Colonic mucosa (tissue), 4 donors: ENCODE measurements around the gene TMEM164. TPM values are rescaled to one million over a fixed set of nuclear protein-coding genes. Genes with fewer than 3 reads are reported as not detected.

Source experiments
- DNase-seq: peaks from one replicate; pipeline ENCODE4 v3.0.0-alpha.2; 2020
- H3K27ac ChIP-seq: fragments of 200-600 bp; one replicate; pipeline ENCODE4 v1.8.0; 2021
- H3K27me3 ChIP-seq: fragments of 200-600 bp; one replicate; pipeline ENCODE4 v1.8.0; 2021
- H3K36me3 ChIP-seq: fragments of 200-600 bp; one replicate; pipeline ENCODE4 v1.8.0; 2021
- H3K4me1 ChIP-seq: fragments of 200-600 bp; one replicate; pipeline ENCODE4 v1.8.0; 2021; ENCODE audit warnings: mild to moderate bottlenecking
- H3K4me3 ChIP-seq: fragments of 200-600 bp; one replicate; pipeline ENCODE4 v1.8.0; 2021
- H3K9ac ChIP-seq, 2 donors: one replicate each; pipeline ENCODE4 v1.7.0; 2013; ENCODE audit warnings: control low read depth in 2 of 2, low read depth in 2 of 2, low read length in 2 of 2
- H3K9me3 ChIP-seq: fragments of 200-600 bp; one replicate; pipeline ENCODE4 v1.8.0; 2021
- CTCF ChIP-seq: fragments of 200-600 bp; IDR thresholded peaks from one replicate; pipeline ENCODE4 v1.8.0; 2022; ENCODE audit warnings: antibody characterized with exemption, mild to moderate bottlenecking
- intact Hi-C: fragments of 100-400 bp; cut with DNase I; formaldehyde crosslinking; loops from one replicate; pipeline ENCODE4 v1.14.1; 2022
- total RNA-seq, 2 donors: library from RNA; stranded (reverse); fragmentation: NEBNext Ultra II Directional in 1 of 2; extraction: Animal tissue kit (Norgen Biotek cat#: 25700) in 1 of 2; gene quantifications; one replicate each; pipeline ENCODE4 v1.2.1, GENCODE V29; 2021
- donor health status: healthy.
- donor health status: DM: no; HTN: no; CAD: no.
- donor health status: DM: no; HTN: no; CAD: no.

TMEM164 gene
- total RNA-seq, 2 donors from 2014 or later, result 57.3 to 73.1 TPM

DNA sequence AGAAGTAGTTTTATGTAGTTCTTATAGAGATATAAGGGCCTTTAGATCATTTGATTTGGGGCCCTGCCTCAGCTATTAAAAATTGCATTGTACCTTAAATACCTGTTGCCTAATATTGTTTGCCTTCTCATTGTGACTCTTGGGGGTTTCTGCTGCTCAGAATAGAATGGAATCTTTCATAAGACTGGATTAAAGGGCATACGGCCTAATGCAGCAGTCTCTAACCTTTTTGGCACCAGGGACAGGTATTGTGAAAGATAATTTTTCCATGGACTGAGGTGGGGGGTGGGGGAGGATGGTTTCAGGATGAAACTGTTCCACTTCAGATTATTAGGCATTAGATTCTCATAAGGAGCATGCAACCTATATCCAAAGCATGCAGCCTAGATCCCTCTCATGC, 46.2 kb downstream of the TMEM164 start:
- Histone ChIP-seq H3K36me3 (no peaks in the 10 kb centered on the region), H3K9me3 (no peaks in the 10 kb centered on the region), H3K27me3 (no peaks in the 10 kb centered on the region), H3K4me3 (no peak overlapping the region), H3K27ac (no peak overlapping the region), H3K9ac (no peak overlapping the region), H3K4me1 (no peaks in the 10 kb centered on the region)
- TF ChIP-seq CTCF, result no peak
- no peak for DNase-seq
- intact Hi-C loops, result no loop called here

DNA sequence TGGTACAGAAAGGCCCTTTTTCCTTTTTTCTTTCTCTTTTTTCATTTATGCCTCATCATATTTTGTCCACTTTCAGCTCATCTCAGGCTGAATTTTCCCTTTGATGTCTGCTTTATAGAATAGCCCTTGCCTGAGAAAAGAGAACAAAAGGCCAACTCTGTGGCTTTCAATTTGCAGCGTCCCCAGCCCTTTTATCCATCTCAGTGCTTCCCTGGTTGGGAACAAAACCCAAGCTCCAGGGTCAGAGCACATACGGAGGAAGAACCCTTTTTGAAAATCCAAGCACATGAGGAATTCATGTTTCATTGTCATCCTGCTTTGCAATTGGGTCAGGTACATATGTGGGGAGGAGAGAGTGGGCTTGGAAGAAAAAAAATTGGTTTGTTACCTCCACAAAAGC, 47.5 kb downstream of the TMEM164 start:
- H3K9me3 ChIP-seq, result no peaks in the 10 kb centered on the region
- H3K27me3 ChIP-seq, result no peaks in the 10 kb centered on the region
- no peaks in the 10 kb centered on the region for H3K36me3 ChIP-seq
- no peak for TF ChIP-seq CTCF
- H3K4me3 ChIP-seq, result no peak overlapping the region
- intact Hi-C loops, result no loop called here
- no peak overlapping the region for H3K9ac ChIP-seq
- DNase-seq, result no peak
- H3K27ac ChIP-seq, result no peak overlapping the region
- H3K4me1 ChIP-seq, result no peaks in the 10 kb centered on the region

- Histone ChIP-seq H3K4me1 (no peaks in the 10 kb centered on the region), H3K27ac (no peak overlapping the region), H3K9me3 (no peaks in the 10 kb centered on the region), H3K4me3 (no peak overlapping the region), H3K9ac (no peak overlapping the region), H3K36me3 (no peaks in the 10 kb centered on the region), H3K27me3 (no peaks in the 10 kb centered on the region)
- no peak for TF ChIP-seq CTCF
- intact Hi-C loops, result no loop called here
- DNase-seq, result no peak
Observed at GRCh38 chrX:110050901-110051300, 48.0 kb downstream of the TMEM164 start.

DNA sequence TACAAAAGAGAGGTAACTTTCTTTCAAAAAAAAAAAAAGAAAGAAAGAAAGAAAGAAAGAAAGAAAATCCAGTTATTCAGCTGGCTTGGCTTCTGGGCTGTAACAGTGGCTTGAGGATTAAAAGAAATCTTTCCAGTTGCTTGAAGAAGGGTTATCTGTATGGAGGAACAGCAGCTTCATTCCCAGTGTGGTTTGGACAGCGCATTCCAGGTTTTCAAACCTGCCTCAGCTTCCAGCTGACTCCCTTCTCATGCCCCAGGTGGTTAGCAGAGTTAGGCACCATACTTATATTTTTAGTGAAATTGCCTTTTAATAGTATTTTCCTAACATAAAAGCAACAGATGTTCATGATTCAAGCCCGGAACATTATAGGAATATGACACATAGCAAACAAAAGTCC, 48.6 kb downstream of the TMEM164 start:
- Histone ChIP-seq H3K27me3 (no peaks in the 10 kb centered on the region), H3K36me3 (no peaks in the 10 kb centered on the region), H3K27ac (no peak overlapping the region), H3K9ac (no peak overlapping the region), H3K9me3 (no peaks in the 10 kb centered on the region), H3K4me1 (no peaks in the 10 kb centered on the region), H3K4me3 (no peak overlapping the region)
- TF ChIP-seq CTCF, result no peak
- intact Hi-C loops, result no loop called here
- DNase-seq, result no peak

- no peak overlapping the region for H3K27ac ChIP-seq
- no peaks in the 10 kb centered on the region for H3K9me3 ChIP-seq
- no peaks in the 10 kb centered on the region for H3K27me3 ChIP-seq
- H3K4me1 ChIP-seq, result no peaks in the 10 kb centered on the region
- TF ChIP-seq CTCF, result no peak
- no peak overlapping the region for H3K9ac ChIP-seq
- no peak overlapping the region for H3K4me3 ChIP-seq
- intact Hi-C loops, result no loop called here
- H3K36me3 ChIP-seq, result no peaks in the 10 kb centered on the region
- DNase-seq, result no peak
Observed at GRCh38 chrX:110052303-110052702, 49.4 kb downstream of the TMEM164 start.

GRCh38 chrX:110053453-110053852, 50.5 kb downstream of the TMEM164 start:
- H3K36me3 ChIP-seq, result no peaks in the 10 kb centered on the region
- H3K9ac ChIP-seq, result no peak overlapping the region
- no peaks in the 10 kb centered on the region for H3K9me3 ChIP-seq
- intact Hi-C loops, result no loop called here
- H3K27ac ChIP-seq, result no peak overlapping the region
- no peaks in the 10 kb centered on the region for H3K27me3 ChIP-seq
- H3K4me1 ChIP-seq, result no peaks in the 10 kb centered on the region
- H3K4me3 ChIP-seq, result no peak overlapping the region
- DNase-seq, result no peak
- TF ChIP-seq CTCF, result no peak
